ENCODE measurements around the gene CREB5.

Gene CREB5

GRCh38 chr7:28854750-28855074 lies 442.4 kb downstream of the CREB5 start:
- H3K36me3 ChIP-seq (ENCODE audit: control insufficient read depth, insufficient read depth, low read length) = no peaks in the 10 kb centered on the region
- H3K4me3 ChIP-seq (ENCODE audit: low read depth, low read length) = peak overlapping the region; percentile 81
- no peaks in the 10 kb centered on the region for H3K4me1 ChIP-seq (ENCODE audit: control insufficient read depth, insufficient read depth, low read length)
- H3K27me3 ChIP-seq (ENCODE audit: control insufficient read depth, insufficient read depth, low read length) = peaks cover 17% of the 10 kb centered on the region
- H3K9ac ChIP-seq (ENCODE audit: low read depth, low read length) = no peak overlapping the region
- no peaks in the 10 kb centered on the region for H3K9me3 ChIP-seq (ENCODE audit: control insufficient read depth, insufficient read depth, low read length)

GRCh38 chr7:28855538-28856217 lies 443.4 kb downstream of the CREB5 start:
- H3K9ac ChIP-seq (ENCODE audit: low read depth, low read length) = no peak overlapping the region
- peaks cover 17% of the 10 kb centered on the region for H3K27me3 ChIP-seq (ENCODE audit: control insufficient read depth, insufficient read depth, low read length)
- H3K4me3 ChIP-seq (ENCODE audit: low read depth, low read length) = no peak overlapping the region
- H3K36me3 ChIP-seq (ENCODE audit: control insufficient read depth, insufficient read depth, low read length) = no peaks in the 10 kb centered on the region
- H3K4me1 ChIP-seq (ENCODE audit: control insufficient read depth, insufficient read depth, low read length) = no peaks in the 10 kb centered on the region
- H3K9me3 ChIP-seq (ENCODE audit: control insufficient read depth, insufficient read depth, low read length) = no peaks in the 10 kb centered on the region

GRCh38 chr7:28856656-28857055 lies 444.3 kb downstream of the CREB5 start:
- Histone ChIP-seq H3K4me1 (ENCODE audit: control insufficient read depth, insufficient read depth, low read length) (no peaks in the 10 kb centered on the region), H3K27me3 (ENCODE audit: control insufficient read depth, insufficient read depth, low read length) (peaks cover 17% of the 10 kb centered on the region), H3K4me3 (ENCODE audit: low read depth, low read length) (no peak overlapping the region), H3K9ac (ENCODE audit: low read depth, low read length) (no peak overlapping the region), H3K36me3 (ENCODE audit: control insufficient read depth, insufficient read depth, low read length) (no peaks in the 10 kb centered on the region), H3K9me3 (ENCODE audit: control insufficient read depth, insufficient read depth, low read length) (no peaks in the 10 kb centered on the region)

- H3K9ac ChIP-seq (ENCODE audit: low read depth, low read length) = no peak overlapping the region
- H3K9me3 ChIP-seq (ENCODE audit: control insufficient read depth, insufficient read depth, low read length) = no peaks in the 10 kb centered on the region
- no peak overlapping the region for H3K4me3 ChIP-seq (ENCODE audit: low read depth, low read length)
These were observed 445.9 kb downstream of the CREB5 start for GRCh38 chr7:28858206-28858605.

GRCh38 chr7:28858895-28859294 lies 446.6 kb downstream of the CREB5 start:
- no peak overlapping the region for H3K4me3 ChIP-seq (ENCODE audit: low read depth, low read length)

More at GRCh38 chr7:28858206-28858605, 445.9 kb downstream of the CREB5 start:
- H3K27me3 ChIP-seq (ENCODE audit: control insufficient read depth, insufficient read depth, low read length) = peaks cover 5% of the 10 kb centered on the region
- H3K4me1 ChIP-seq (ENCODE audit: control insufficient read depth, insufficient read depth, low read length) = no peaks in the 10 kb centered on the region
- H3K36me3 ChIP-seq (ENCODE audit: control insufficient read depth, insufficient read depth, low read length) = no peaks in the 10 kb centered on the region

GRCh38 chr7:28861825-28862224 lies 449.5 kb downstream of the CREB5 start:
- Histone ChIP-seq H3K9ac (ENCODE audit: low read depth, low read length) (no peak overlapping the region), H3K27me3 (ENCODE audit: control insufficient read depth, insufficient read depth, low read length) (no peaks in the 10 kb centered on the region), H3K4me3 (ENCODE audit: low read depth, low read length) (no peak overlapping the region), H3K9me3 (ENCODE audit: control insufficient read depth, insufficient read depth, low read length) (no peaks in the 10 kb centered on the region), H3K36me3 (ENCODE audit: control insufficient read depth, insufficient read depth, low read length) (no peaks in the 10 kb centered on the region), H3K4me1 (ENCODE audit: control insufficient read depth, insufficient read depth, low read length) (no peaks in the 10 kb centered on the region)

More at GRCh38 chr7:28858895-28859294, 446.6 kb downstream of the CREB5 start:
- H3K4me1 ChIP-seq (ENCODE audit: control insufficient read depth, insufficient read depth, low read length) = no peaks in the 10 kb centered on the region
- H3K9me3 ChIP-seq (ENCODE audit: control insufficient read depth, insufficient read depth, low read length) = no peaks in the 10 kb centered on the region
- no peak overlapping the region for H3K9ac ChIP-seq (ENCODE audit: low read depth, low read length)
- H3K27me3 ChIP-seq (ENCODE audit: control insufficient read depth, insufficient read depth, low read length) = no peaks in the 10 kb centered on the region
- no peaks in the 10 kb centered on the region for H3K36me3 ChIP-seq (ENCODE audit: control insufficient read depth, insufficient read depth, low read length)

- Histone ChIP-seq H3K36me3 (ENCODE audit: control insufficient read depth, insufficient read depth, low read length) (no peaks in the 10 kb centered on the region), H3K9ac (ENCODE audit: low read depth, low read length) (no peak overlapping the region), H3K4me3 (ENCODE audit: low read depth, low read length) (no peak overlapping the region), H3K4me1 (ENCODE audit: control insufficient read depth, insufficient read depth, low read length) (no peaks in the 10 kb centered on the region), H3K9me3 (ENCODE audit: control insufficient read depth, insufficient read depth, low read length) (no peaks in the 10 kb centered on the region), H3K27me3 (ENCODE audit: control insufficient read depth, insufficient read depth, low read length) (no peaks in the 10 kb centered on the region)
These were observed 450.4 kb downstream of the CREB5 start for GRCh38 chr7:28862595-28863272.

GRCh38 chr7:28865601-28866144 lies 453.4 kb downstream of the CREB5 start:
- Histone ChIP-seq H3K9me3 (ENCODE audit: control insufficient read depth, insufficient read depth, low read length) (no peaks in the 10 kb centered on the region), H3K4me3 (ENCODE audit: low read depth, low read length) (no peak overlapping the region), H3K9ac (ENCODE audit: low read depth, low read length) (no peak overlapping the region), H3K27me3 (ENCODE audit: control insufficient read depth, insufficient read depth, low read length) (no peaks in the 10 kb centered on the region), H3K36me3 (ENCODE audit: control insufficient read depth, insufficient read depth, low read length) (no peaks in the 10 kb centered on the region), H3K4me1 (ENCODE audit: control insufficient read depth, insufficient read depth, low read length) (no peaks in the 10 kb centered on the region)

GRCh38 chr7:28868712-28869111 lies 456.4 kb downstream of the CREB5 start:
- no peaks in the 10 kb centered on the region for H3K27me3 ChIP-seq (ENCODE audit: control insufficient read depth, insufficient read depth, low read length)
- no peaks in the 10 kb centered on the region for H3K4me1 ChIP-seq (ENCODE audit: control insufficient read depth, insufficient read depth, low read length)
- H3K9ac ChIP-seq (ENCODE audit: low read depth, low read length) = no peak overlapping the region
- no peak overlapping the region for H3K4me3 ChIP-seq (ENCODE audit: low read depth, low read length)
- no peaks in the 10 kb centered on the region for H3K9me3 ChIP-seq (ENCODE audit: control insufficient read depth, insufficient read depth, low read length)
- no peaks in the 10 kb centered on the region for H3K36me3 ChIP-seq (ENCODE audit: control insufficient read depth, insufficient read depth, low read length)

- H3K4me1 ChIP-seq (ENCODE audit: control insufficient read depth, insufficient read depth, low read length) = no peaks in the 10 kb centered on the region
- H3K9me3 ChIP-seq (ENCODE audit: control insufficient read depth, insufficient read depth, low read length) = no peaks in the 10 kb centered on the region
These were observed 458.8 kb downstream of the CREB5 start for GRCh38 chr7:28871077-28871476.

GRCh38 chr7:28871631-28872030 lies 459.3 kb downstream of the CREB5 start:
- no peak overlapping the region for H3K9ac ChIP-seq (ENCODE audit: low read depth, low read length)
- no peak overlapping the region for H3K4me3 ChIP-seq (ENCODE audit: low read depth, low read length)
- H3K9me3 ChIP-seq (ENCODE audit: control insufficient read depth, insufficient read depth, low read length) = no peaks in the 10 kb centered on the region
- H3K36me3 ChIP-seq (ENCODE audit: control insufficient read depth, insufficient read depth, low read length) = no peaks in the 10 kb centered on the region
- H3K4me1 ChIP-seq (ENCODE audit: control insufficient read depth, insufficient read depth, low read length) = no peaks in the 10 kb centered on the region
- H3K27me3 ChIP-seq (ENCODE audit: control insufficient read depth, insufficient read depth, low read length) = no peaks in the 10 kb centered on the region

More at GRCh38 chr7:28871077-28871476, 458.8 kb downstream of the CREB5 start:
- Histone ChIP-seq H3K9ac (ENCODE audit: low read depth, low read length) (no peak overlapping the region), H3K36me3 (ENCODE audit: control insufficient read depth, insufficient read depth, low read length) (no peaks in the 10 kb centered on the region), H3K4me3 (ENCODE audit: low read depth, low read length) (no peak overlapping the region), H3K27me3 (ENCODE audit: control insufficient read depth, insufficient read depth, low read length) (no peaks in the 10 kb centered on the region)

- H3K4me3 ChIP-seq (ENCODE audit: low read depth, low read length) = no peak overlapping the region
- H3K36me3 ChIP-seq (ENCODE audit: control insufficient read depth, insufficient read depth, low read length) = no peaks in the 10 kb centered on the region
- no peaks in the 10 kb centered on the region for H3K27me3 ChIP-seq (ENCODE audit: control insufficient read depth, insufficient read depth, low read length)
- no peaks in the 10 kb centered on the region for H3K4me1 ChIP-seq (ENCODE audit: control insufficient read depth, insufficient read depth, low read length)
- no peak overlapping the region for H3K9ac ChIP-seq (ENCODE audit: low read depth, low read length)
- no peaks in the 10 kb centered on the region for H3K9me3 ChIP-seq (ENCODE audit: control insufficient read depth, insufficient read depth, low read length)
These were observed 459.9 kb downstream of the CREB5 start for GRCh38 chr7:28872226-28872625.

Measured in iPS-15b (cell line).